HG03378 (cell line): ENCODE results near the gene SPRED1.

Experiments
- ATAC-seq: cut with Tn5 transposase; IDR thresholded peaks from one replicate; pipeline ENCODE4 v1.9.1; 2021; ENCODE audit warnings: mild to moderate bottlenecking, moderate library complexity; ENCODE audit not compliant: unreplicated experiment

SPRED1 gene

DNA sequence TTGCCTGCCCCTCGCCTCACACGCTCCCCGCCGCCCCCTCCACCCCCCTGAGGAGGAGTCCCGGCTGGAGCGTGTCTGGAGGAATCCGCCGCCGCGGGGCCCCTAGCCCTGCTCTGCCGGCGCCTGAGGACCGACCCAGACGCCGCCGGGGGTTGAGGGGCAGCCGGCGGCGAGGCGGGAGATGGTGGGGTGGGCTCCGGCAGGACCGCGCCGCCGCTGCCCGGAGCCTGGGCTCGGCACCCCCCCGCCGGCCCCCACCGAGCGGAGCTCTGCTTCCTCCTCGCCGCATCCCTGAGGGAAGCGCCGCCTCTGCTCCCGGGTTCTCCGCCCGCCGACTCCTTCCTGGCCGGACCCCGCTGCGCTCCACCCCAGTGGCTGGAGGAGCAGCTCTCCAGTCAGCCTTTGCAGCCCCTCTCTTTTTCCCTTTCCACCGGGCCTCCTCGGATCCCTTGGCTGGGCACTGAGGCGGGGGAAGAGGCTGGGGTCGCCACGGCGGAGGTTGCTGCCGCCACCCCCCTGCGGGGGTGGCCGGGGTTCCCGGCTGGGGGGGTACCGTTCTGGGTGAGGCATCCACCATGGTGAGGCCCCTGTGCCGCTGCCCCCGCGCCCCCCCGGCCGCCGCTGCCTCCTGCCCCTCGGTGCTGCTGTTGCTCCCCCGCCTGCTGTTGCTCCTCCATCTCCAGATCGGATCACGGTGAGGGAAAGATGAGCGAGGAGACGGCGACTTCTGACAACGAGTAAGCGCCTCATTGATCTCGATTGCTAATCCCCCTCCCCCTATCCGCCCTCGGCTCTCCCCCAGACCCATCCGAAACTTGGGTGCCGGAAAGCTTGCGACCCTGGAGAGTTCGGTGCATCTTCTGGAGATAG, at the start of gene SPRED1:
SPRED1 (plus strand) TSS at position 356 of the 870 bp plus-strand sequence; CDS start at position 706, 350 bp downstream.
- ATAC-seq: no peak

DNA sequence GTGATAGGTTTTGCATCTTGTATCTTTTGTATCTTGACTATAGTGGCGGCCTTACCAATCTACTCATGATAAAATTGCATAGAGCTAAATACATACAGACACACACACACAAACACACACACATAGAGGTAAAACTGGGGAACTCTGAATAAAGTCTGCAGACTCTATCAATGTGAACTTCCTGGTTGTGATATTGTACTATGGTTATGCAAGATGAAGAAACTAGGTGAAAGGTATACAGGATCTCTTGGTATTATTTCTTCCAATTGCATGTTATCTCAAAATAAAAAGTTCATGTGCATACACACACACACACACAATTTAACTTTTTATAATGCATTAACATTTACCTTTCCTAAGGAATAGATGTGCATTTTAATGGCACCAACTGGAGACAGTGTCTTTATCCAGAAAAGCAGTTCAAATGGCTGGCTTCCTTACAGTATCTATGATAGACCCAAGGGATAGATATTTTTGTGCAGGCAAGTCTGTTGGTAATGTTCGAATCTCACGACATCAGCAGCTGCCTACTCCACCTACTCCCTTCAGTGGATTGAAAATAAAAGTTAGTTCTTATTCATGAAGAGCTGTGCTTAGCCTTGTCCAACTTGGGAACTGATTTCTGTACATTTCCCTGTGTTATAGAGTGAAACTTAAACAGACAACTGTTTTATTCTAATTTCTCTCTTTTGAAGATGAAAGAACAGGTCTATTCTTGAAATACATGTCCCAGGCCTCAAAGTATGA, 46.9 kb upstream of the SPRED1 start:
- ATAC-seq: no peak

DNA sequence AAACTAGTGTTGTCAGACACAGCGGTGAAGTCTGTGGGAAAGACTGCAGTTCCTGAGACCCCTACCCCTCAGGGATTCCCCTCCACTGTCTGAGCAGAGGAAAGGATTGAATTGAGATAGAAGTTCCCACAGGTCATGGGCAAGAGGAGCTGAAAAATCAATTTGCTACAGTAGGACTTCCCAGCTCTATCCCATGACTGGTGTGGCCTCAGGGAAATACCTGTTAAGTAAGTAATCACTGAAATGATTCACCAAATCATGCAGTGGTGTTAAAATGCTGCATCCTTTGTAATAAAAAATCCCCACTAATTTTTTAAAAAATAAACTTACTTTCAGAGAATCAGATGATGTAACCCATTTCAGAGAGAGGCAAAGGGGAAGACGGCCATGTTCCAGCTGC, 45.0 kb upstream of the SPRED1 start:
- no peak for ATAC-seq

DNA sequence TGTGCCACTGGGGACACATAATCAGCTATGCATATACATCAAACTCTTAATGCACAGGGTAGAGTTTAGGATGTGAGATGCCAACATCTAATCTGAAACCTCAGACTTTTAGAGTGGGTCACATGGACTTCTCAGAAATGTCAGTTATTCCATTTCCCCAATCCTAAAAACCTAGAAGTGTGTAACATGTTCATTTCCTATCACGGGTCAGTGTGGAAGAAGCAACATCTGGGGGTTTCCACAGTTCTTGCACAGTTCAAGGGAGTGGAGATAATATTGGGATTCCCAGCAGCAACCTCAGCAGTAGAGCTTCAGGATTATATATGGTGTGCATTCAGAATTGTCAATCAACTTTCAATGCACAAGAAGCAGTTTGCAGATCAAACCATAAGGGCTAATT, 44.4 kb upstream of the SPRED1 start:
- no peak for ATAC-seq

DNA sequence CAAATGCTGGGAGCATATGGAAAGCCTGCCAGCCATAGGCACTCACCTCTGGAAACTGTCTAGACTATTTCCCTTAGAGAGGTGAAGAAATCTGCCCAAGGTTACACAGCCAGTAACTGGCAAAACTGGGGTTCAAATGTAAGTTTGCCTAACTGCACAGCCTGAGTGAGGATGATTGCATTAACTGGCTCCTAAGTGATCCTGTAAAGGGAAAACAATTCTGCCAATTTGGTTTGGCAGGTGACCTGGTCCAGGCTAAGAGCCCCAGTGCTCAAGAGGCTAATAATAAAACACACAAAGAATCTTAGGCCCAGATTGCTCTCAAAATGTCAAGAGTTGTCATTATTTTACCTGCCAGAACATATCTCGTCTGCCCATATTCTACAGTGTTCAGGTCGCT, 43.9 kb upstream of the SPRED1 start:
- no peak for ATAC-seq

DNA sequence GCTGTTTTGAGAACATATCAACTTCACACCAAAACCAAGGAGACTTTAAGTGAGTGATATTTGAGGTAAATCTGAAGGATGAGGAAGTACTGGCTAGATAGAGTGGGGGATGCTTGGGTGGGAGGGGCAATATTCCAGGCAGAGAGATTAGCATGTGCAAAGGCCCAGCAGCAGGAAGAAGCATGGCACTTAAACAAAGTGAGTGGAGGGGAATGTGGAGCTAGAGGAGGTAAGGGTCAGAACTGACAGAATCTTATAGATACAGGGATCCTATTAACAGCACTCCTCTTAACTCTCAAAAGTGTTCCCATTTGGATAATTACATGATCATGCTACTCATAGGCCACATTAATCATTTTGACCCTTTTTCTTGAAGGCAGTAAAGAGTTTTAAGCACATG, 41.4 kb upstream of the SPRED1 start:
- ATAC-seq: no peak

DNA sequence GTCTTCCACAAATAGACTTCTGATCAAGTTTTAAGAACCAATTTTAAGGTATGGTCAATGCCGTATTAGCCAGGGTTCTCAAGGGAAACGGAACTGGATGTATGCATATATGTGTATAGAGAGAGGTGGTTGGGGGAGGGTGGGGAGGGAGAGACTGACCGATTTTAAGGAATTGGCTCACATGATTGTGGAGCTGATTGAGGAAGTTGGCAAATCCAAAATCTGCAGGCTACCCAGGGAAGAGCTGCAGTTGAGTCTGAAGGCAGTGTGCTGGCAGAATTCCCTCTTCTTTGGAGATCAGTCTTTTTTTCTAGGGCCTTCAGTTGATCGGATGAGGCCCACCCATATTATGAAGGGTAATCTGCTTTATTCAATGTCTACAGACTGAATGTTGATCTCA, 40.8 kb upstream of the SPRED1 start:
- ATAC-seq: no peak

DNA sequence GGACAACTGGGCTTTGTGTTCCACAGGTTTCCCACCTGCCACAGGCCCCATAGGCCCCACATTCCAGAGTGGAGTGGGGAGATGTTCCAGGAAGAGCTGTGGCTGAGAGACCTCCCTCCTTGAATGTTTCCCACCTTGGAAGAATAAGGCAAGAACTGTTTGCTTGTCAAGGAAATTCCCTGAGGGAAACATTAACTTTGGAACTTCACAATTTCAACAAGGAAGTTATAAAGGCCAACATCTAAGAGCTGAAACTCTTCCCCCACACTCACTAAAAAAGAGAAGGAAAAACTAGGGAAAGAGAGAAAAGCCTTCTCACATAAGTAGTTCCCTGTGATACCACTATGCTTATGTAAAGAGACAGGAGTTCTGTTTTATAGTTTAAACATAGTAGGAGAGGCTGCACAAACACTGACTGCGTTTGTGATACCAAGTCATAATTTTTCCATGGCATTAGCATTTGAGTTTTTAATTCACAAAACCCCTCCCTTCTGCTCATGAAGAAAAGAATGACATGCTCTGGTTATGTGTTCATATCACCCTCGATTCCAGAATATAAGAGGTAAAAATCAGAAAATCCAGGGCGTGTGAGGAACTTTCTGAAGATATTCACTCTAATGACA, 39.8 kb upstream of the SPRED1 start:
- no peak for ATAC-seq

DNA sequence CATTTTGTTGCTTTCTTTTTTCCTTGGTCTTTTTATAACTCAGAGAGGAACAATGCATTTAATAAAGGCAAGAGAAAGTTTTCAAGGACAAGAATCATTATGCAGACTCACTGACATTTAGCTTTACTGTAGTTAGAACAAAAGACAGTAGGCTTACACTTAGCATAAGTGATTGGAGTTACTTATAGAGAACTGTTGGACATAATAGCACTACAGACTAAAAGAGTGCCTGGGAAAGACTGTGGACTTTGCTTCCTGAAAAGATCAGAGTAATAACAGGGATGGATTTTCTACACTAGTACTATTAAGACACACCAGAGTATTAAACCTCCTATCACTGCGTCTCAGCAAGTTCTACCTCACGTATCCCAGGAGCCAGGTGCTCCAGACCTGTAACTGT, 39.3 kb upstream of the SPRED1 start:
- no peak for ATAC-seq

DNA sequence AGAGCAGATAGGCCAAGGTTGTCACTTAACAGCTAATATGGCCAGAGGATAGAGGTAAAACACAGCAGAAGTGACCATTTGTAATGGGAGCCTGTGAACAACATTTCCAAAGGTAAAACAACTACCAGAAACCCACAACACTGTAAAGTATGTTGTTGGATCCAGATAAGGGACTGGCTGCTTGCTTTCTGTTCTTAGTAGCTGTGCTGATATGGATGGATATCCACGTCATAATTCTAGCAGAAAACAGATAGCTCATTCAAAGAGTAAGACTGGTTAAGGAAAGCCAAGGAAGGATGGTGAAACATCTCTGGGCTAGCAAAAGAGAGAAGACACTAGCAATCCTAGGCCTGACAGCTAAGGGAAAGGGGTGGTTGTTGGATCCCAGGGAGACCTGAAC, 36.9 kb upstream of the SPRED1 start:
- ATAC-seq: no peak

DNA sequence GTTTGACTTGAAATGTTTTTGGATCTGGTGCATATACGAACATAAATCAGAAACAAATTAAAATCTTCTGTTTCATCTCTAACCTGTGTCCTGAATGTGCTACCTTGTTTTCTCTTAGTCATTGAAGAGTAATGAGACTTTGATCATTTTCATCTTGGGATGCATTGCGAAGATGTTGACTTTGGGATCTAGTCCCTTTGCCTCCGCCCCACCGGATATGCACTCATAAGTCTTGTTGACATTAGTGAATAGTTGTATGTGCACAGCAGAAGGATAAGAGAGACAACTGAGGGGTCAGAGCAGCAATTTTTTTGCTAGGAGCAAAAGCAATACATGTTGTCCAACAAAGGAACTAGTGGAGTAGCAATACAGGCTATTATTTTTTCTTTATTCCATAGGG, 35.9 kb upstream of the SPRED1 start:
- no peak for ATAC-seq

DNA sequence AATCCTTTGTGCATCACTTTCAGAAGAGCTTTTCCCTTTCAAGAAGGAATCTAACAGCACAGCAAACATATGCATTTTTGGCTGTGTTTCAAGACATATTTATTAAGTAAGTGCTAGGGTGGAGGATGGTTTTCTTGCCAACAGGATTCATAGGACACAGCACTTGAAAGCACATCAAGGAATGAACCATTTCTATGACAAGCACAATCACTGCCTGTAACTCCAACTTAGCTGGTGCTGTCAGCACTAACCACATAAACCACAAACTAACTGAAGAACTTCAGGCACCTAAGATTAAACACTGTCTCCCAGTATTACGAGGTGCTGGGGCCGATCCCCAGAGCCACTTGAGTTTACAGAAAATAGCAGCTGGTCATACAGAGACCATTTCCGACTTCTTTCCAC, 35.4 kb upstream of the SPRED1 start:
- ATAC-seq: no peak

DNA sequence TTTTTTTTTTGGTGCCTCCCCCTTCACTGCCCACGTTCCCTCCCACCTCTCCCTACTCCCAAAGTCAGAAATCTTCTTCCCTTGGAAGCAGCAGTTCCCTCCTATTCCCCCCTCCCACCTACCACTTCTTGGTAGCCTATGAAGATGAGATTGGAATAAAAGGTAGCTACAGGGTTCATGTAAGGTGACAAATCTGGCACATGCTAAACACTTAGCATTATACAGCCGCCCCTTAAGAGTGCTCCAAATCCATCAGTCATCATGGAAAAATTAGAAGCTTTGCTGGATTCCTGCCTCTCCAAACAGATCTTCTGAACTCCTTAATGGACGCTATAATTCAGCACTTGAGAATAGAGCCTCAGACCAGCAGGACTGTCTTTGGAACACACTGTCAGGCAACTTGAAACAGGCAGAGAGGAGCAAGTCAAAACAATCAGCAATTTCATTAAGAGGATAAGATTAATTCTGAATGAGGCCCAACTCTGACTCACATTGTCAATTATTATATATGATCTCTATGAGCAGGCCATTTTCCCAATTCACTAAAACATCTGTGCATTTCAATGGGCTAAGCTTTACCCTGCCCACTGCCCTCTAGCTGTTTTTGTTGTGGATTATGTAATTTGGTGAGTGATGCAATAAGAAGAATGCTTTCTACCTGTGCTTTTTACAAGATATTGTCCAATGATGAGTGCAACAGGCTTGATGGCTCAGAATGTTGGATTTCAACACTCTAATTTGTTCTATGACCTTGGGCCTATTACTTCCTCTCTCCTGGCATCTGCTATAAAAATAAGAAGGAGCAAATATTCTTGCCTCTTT, 34.6 kb upstream of the SPRED1 start:
- ATAC-seq: no peak

DNA sequence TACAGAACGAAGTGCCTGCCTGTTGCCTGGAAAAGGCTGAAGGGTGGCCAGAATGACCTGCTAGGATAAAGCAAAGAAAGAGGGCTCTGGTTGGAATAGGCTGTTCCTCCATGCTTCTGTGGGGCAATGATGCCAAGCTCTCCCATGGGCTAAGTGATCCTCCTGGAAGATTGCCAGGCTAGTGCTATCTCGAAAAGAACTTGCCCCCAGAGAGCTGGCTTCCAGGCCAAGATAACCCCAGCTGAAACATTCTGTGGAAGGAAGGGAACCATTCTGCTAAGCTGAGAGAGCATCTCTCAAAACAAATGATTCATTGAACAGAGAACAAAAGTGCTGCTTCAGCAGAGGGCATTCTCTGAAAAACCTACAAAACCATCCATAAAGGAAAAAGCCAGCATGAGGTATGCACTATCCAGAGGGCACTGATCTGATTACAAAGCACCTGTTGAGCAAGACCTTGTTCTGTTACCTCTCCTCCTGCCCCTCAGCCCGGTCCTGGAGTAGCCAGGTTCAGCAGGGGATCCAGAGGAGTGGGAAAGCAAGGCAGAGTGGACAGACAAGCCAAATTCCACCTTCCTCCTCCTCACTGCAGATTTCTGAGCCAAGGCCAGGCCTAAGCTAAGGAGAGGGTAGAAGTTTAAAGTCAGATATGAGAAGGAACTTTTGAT, 31.9 kb upstream of the SPRED1 start:
- no peak for ATAC-seq

DNA sequence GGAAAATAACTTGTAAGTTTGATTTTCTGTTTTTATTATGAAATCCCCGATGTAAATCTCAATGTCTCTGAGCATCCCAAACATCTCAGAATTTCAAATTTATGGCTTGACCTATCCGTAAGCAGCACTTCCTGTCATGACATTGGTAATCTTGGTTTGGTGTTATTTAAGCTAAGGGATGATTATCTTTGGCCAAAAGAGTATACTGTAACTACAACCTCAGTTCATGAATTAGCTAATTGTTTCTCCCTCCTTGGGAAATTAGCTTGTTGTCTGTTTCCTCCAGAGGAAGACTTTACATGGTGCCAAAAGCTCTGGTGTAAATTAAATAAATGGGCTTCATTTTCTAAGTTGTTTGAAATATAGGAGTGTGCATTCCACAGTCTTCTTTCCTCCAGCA, 28.1 kb upstream of the SPRED1 start:
- ATAC-seq: no peak

DNA sequence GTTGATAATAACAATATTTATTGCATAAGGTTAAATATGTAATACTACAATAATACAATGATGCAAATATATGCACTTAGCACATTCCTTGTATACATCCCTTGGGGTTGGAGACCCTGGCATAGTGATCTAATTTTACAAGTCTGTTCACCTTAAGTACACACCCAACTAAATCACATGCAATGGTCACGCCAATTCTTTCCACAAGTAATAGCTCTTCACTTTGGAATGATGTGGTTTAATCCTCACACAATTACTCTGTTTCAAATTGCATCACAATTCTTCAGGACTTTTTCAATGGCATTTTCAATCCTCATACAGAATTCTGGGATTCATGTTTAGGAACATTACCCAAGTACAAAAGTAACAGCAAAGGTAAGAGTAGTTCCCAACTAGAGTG, 27.3 kb upstream of the SPRED1 start:
- no peak for ATAC-seq

DNA sequence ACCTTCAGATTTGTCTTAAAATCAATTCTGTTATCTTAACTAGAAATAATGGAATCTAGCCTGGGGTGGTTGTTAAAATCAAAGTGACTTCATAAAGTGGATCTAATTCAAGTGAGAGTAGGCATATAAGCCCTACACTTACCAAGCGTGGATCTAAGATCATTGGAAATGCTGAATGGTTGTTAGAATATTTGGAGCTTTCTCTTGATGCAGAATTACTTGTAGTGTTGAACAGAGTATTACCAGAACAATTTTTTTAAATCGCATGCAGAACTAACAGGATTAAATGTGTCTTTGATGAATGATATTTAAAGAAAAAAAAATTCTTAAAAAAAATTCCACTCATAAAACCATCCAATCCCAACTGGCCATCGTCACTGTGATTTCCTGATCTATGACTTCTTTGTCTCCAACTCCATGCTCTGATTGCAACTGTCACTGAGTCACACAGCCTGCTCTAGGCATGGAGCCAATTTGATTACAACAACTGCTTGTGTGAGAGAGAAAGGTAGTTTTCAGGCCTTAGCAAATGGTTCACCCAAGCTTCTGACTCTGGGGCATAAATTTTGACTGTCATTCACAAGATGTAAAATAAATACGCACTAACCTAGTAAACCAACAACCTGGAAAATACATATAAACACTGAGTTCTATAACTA, 25.9 kb upstream of the SPRED1 start:
- no peak for ATAC-seq

DNA sequence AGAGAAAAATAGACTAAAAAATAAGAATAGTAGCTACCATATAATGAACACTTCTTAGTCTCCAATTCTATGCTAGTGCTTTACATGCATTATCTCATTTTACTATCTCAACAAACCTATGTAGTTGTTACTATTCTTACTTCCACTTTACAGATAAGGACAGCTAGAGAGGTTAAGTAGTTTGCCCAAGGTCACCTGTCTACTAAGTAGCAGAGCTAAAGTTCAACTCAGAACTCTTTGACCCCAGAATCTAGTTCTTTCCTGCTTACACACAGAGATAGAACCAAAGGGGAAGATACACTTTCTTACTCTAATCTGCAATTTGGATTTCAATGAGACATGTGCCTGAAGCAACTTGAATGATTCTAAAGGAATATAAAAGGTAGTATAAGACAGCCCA, 24.7 kb upstream of the SPRED1 start:
- ATAC-seq: no peak

DNA sequence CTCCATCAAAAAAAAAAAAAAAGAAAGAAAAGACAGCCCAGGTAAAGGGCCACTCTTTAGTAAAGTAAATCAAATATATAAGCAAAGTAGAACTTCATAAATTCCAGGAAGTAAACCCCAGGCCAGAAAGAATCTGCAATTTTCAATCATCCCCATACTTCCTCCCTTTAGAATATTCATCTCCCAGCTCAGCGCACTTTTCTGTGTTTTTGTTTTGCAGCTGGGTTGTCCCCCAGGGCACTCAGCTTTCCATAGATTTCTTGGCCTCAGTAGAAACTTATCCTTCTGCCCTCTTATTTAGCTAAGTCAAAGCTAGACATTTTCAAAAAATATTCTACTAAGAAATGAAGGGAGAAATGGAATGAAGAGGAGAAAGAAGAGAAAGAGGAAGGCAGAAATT, 24.0 kb upstream of the SPRED1 start:
- ATAC-seq: no peak

DNA sequence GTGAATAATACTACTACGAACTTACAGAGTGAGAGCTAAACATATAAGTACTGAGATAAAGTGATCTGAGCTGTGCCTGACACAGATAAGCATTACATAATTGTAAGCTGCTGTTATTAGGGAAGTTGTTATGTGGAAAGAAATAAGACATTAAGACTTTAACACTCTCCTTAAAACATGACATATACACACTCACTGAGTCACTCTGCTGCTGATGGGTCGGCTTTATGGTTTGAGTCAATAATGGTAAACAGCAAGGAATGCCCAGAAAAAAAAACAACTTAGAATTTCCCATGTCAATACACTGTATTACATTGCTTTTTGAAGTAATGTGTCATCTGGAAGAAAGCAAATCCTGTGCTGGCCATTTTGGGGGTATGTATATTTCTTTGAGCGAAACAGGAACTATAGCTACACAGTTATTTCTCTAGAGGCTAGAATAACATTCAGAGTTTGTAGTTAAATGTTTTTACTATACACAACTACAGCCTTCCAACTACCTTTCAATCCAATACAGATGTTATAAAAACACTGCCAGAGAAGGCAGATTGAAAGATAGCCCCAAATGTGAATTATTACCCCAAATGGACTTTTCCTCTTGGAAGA, 22.8 kb upstream of the SPRED1 start:
- ATAC-seq: no peak
